Spleen (tissue), 7 donors: ENCODE results near the gene ATP10A.

Source experiments
- CTCF ChIP-seq, 11 experiments: fragments of 200-600 bp in 7 of 11; fragments of 450-650 bp in 4 of 11; sonication (generic) in 4 of 11; IDR thresholded peaks in 8 of 11; conservative IDR thresholded peaks in 3 of 11; 1 replicate in 7 of 11; 2 replicates in 4 of 11; pipeline versions ENCODE4 v1.4.0 to v1.8.0; 2016 to 2021; ENCODE audit warnings: antibody characterized with exemption in 11 of 11, inconsistent platforms in 4 of 11, mild to moderate bottlenecking in 1 of 11
- POLR2A ChIP-seq, 3 donors: fragments of 450-650 bp; IDR thresholded peaks; one replicate each; pipeline ENCODE4 v1.5.1; 2017; ENCODE audit warnings: antibody characterized with exemption in 3 of 3, mild to moderate bottlenecking in 1 of 3
- donor health status: DM: no; HTN: no; CAD: no; lungs with moderate emphysema.
- donor health status: DM: no; HTN: no; CAD: no.
- donor health status: DM: no; HTN: no; CAD: no.

GRCh38 chr15:25684521-25685431 lies 178.4 kb downstream of the ATP10A start:
- no peak for TF ChIP-seq CTCF (IDR thresholded peaks at IDR 0.05 in 8 of 11, conservative IDR thresholded peaks at IDR 0.05 in 3 of 11)
- TF ChIP-seq POLR2A (IDR thresholded peaks at IDR 0.05), result no peak
